Epithelial cell of esophagus (primary cell): Measurements from ENCODE around the gene ATG12.

Experiments
- DNase-seq: peaks from one replicate; pipeline ENCODE4 v3.0.0; 2010; ENCODE audit warnings: low read depth
- H3K4me3 ChIP-seq: 2 replicates; pipeline ENCODE4 v1.5.1; 2011; ENCODE audit warnings: mild to moderate bottlenecking, low read length, control low read depth
- CTCF ChIP-seq: IDR thresholded peaks from 2 replicates; pipeline ENCODE4 v1.5.1; 2011; ENCODE audit warnings: low read depth, mild to moderate bottlenecking, low read length, control low read depth, inconsistent platforms; ENCODE audit not compliant: insufficient read depth; ENCODE audit errors: missing control alignments

ATG12 gene

GRCh38 chr5:115872447-115872846 is 31.1 kb upstream of the ATG12 start:
- TF ChIP-seq CTCF: no peak
- H3K4me3 ChIP-seq: no peak overlapping the region
- no peak for DNase-seq

GRCh38 chr5:115869256-115869795 is 28.0 kb upstream of the ATG12 start:
- no peak for TF ChIP-seq CTCF
- no peak for DNase-seq

GRCh38 chr5:115859378-115859777 is 18.0 kb upstream of the ATG12 start:
- DNase-seq: no peak
- no peak overlapping the region for H3K4me3 ChIP-seq
- no peak for TF ChIP-seq CTCF

More at GRCh38 chr5:115869256-115869795, 28.0 kb upstream of the ATG12 start:
- no peak overlapping the region for H3K4me3 ChIP-seq

- no peak for DNase-seq
- H3K4me3 ChIP-seq: no peak overlapping the region
- TF ChIP-seq CTCF: no peak
These were observed 17.0 kb upstream of the ATG12 start for GRCh38 chr5:115858396-115858795.

- no peak for TF ChIP-seq CTCF
- peak; percentile 33 for DNase-seq
- no peak overlapping the region for H3K4me3 ChIP-seq
These were observed 16.4 kb upstream of the ATG12 start for GRCh38 chr5:115857626-115858349.

GRCh38 chr5:115857057-115857479 is 15.7 kb upstream of the ATG12 start:
- no peak for TF ChIP-seq CTCF
- no peak for DNase-seq

GRCh38 chr5:115855959-115856358 is 14.6 kb upstream of the ATG12 start:
- peak; percentile 50 for DNase-seq
- TF ChIP-seq CTCF: no peak

More at GRCh38 chr5:115857057-115857479, 15.7 kb upstream of the ATG12 start:
- no peak overlapping the region for H3K4me3 ChIP-seq

More at GRCh38 chr5:115855959-115856358, 14.6 kb upstream of the ATG12 start:
- no peak overlapping the region for H3K4me3 ChIP-seq
